Measurements from ENCODE around the gene EVI5. TPM values are rescaled to one million over a fixed set of nuclear protein-coding genes. Genes with fewer than 3 reads are reported as not detected.
"Not testable (repeated sequence)": the region's sequence is repeated elsewhere in the genome, so short reads cannot be mapped to it uniquely, and the experiment has no call there.

Gene EVI5
- polyA plus RNA-seq, 2 of the 4 experiments (the other 2 are of a cell fraction): 10.2 to 10.4 TPM

- TF ChIP-seq ZC3H11A (IDR thresholded peaks at IDR 0.05): no peak
- no peak for TF ChIP-seq HOXA7 (CRISPR knock-in tag; IDR thresholded peaks at IDR 0.05)
- TF ChIP-seq CHD4 (IDR thresholded peaks at IDR 0.05; ENCODE audit: borderline replicate concordance): no peak
- no peak for TF ChIP-seq HOXB5 (CRISPR knock-in tag; IDR thresholded peaks at IDR 0.05)
- TF ChIP-seq HEYL (CRISPR knock-in tag; IDR thresholded peaks at IDR 0.05): no peak
- POLR2A ChIA-PET: no interaction called here
- DNase-seq (ENCODE audit: low read depth in 1 of 2, low spot score in 1 of 2): no peak
- CTCF ChIA-PET: no interaction called here
- no peaks in the 10 kb centered on the region for H3K4me1 ChIP-seq
- no peak for ATAC-seq
- H3K9me3 ChIP-seq: no peaks in the 10 kb centered on the region
- FAIRE-seq: no peak
- no peak overlapping the region for H3K27ac ChIP-seq
- H3K4me2 ChIP-seq: no peak overlapping the region
- H3K4me3 ChIP-seq: no peak overlapping the region
Measured at GRCh38 chr1:92638498-92638897, 146.4 kb downstream of the EVI5 start.

- H3K27ac ChIP-seq; H3K4me1 ChIP-seq; FAIRE-seq; POLR2A ChIA-PET; DNase-seq (ENCODE audit: low read depth in 1 of 2, low spot score in 1 of 2); CTCF ChIA-PET; ATAC-seq; H3K4me2 ChIP-seq; H3K9me3 ChIP-seq; H3K4me3 ChIP-seq: not testable (repeated sequence)
- 96% methylated on average over 14 of the region's 16 CpGs for WGBS (ENCODE audit: missing lambda C conversion rate)
Measured at GRCh38 chr1:92635203-92635602, 149.7 kb downstream of the EVI5 start.

GRCh38 chr1:92623187-92623778, 161.6 kb downstream of the EVI5 start:
- ATAC-seq (peak in 1 of 2 experiments; percentile 60; a peak in 2 of 6 replicates), FAIRE-seq (no peak), DNase-seq (ENCODE audit: low read depth in 1 of 2, low spot score in 1 of 2) (peak in 1 of 2 experiments; percentile 3)
- Histone ChIP-seq H3K4me2 (no peak overlapping the region), H3K9me3 (no peaks in the 10 kb centered on the region), H3K27ac (no peak overlapping the region), H3K4me3 (no peak overlapping the region), H3K4me1 (no peaks in the 10 kb centered on the region)
- ChIA-PET CTCF (no interaction called here), POLR2A (no interaction called here)
- peak; percentile 44 for TF ChIP-seq CTCF (IDR thresholded peaks at IDR 0.05)
- no peak for TF ChIP-seq TFCP2L1 (CRISPR knock-in tag; IDR thresholded peaks at IDR 0.05)
- no peak for TF ChIP-seq MAX (IDR thresholded peaks at IDR 0.05)
- peak; percentile 34; the same call in 1 of the 3 replicates for TF ChIP-seq SMC3 (IDR thresholded peaks at IDR 0.05)
- TF ChIP-seq RAD21 (conservative IDR thresholded peaks at IDR 0.05 in 1 of 2, IDR thresholded peaks at IDR 0.05 in 1 of 2): peak; percentile 49 to 60
- WGBS (ENCODE audit: missing lambda C conversion rate): 65% methylated on average over 3 of the region's 3 CpGs

- H3K27ac ChIP-seq: no peak overlapping the region
- H3K4me1 ChIP-seq: no peaks in the 10 kb centered on the region
- no peak overlapping the region for H3K4me3 ChIP-seq
- H3K9me3 ChIP-seq: no peaks in the 10 kb centered on the region
- FAIRE-seq (no peak), ATAC-seq (no peak), DNase-seq (ENCODE audit: low read depth in 1 of 2, low spot score in 1 of 2) (no peak)
- WGBS (ENCODE audit: missing lambda C conversion rate): 93% methylated on average over 12 of the region's 13 CpGs
- ChIA-PET POLR2A (no interaction called here), CTCF (interaction anchor here (0.8 to 1.0 kb wide), 2 partner anchors 309 to 329 kb away, joined by 3 to 4 read pairs; no protein-coding TSS in a partner anchor)
- H3K4me2 ChIP-seq: no peak overlapping the region
- no peak for TF ChIP-seq ZNF302 (CRISPR knock-in tag; IDR thresholded peaks at IDR 0.05)
- TF ChIP-seq ZC3H11A (IDR thresholded peaks at IDR 0.05): no peak
- TF ChIP-seq FOXS1 (CRISPR knock-in tag; IDR thresholded peaks at IDR 0.05): no peak
- TF ChIP-seq HMGXB4 (CRISPR knock-in tag; IDR thresholded peaks at IDR 0.05; ENCODE audit: borderline replicate concordance): no peak
- TF ChIP-seq HES2 (IDR thresholded peaks at IDR 0.05): no peak
- TF ChIP-seq RNF2 (IDR thresholded peaks at IDR 0.05; ENCODE audit: borderline replicate concordance, low read depth): no peak
- no peak for TF ChIP-seq RCOR1 (IDR thresholded peaks at IDR 0.05; ENCODE audit: low read depth, low read length)
Measured at GRCh38 chr1:92619466-92620189, 165.3 kb downstream of the EVI5 start.
